ENCODE results near the gene EGFLAM.

DNA sequence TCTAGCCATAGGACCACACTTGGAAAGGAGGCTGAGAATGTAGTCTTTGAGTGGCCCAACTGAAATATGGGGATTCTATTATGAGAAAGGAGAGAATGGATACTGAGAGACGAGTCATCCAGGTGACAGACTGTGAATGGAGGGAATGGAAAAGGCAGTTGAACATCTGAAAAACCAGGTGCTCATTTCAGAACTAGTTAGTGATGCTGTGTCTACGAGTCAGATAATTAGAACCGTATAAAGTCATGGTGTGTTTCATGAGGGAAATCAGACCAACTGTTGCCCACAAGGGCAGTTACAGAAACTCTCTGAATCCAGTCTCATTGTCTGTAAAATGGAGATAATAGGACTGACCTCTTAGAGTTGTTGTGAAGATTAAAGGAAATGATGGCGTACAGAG, 86.5 kb downstream of the EGFLAM start:
- TF ChIP-seq, protein P1, sequence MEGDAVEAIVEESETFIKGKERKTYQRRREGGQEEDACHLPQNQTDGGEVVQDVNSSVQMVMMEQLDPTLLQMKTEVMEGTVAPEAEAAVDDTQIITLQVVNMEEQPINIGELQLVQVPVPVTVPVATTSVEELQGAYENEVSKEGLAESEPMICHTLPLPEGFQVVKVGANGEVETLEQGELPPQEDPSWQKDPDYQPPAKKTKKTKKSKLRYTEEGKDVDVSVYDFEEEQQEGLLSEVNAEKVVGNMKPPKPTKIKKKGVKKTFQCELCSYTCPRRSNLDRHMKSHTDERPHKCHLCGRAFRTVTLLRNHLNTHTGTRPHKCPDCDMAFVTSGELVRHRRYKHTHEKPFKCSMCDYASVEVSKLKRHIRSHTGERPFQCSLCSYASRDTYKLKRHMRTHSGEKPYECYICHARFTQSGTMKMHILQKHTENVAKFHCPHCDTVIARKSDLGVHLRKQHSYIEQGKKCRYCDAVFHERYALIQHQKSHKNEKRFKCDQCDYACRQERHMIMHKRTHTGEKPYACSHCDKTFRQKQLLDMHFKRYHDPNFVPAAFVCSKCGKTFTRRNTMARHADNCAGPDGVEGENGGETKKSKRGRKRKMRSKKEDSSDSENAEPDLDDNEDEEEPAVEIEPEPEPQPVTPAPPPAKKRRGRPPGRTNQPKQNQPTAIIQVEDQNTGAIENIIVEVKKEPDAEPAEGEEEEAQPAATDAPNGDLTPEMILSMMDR (IDR thresholded peaks at IDR 0.05; ENCODE audit: poor library complexity) = no peak
- TF ChIP-seq EZH2 (IDR thresholded peaks at IDR 0.05; ENCODE audit: borderline replicate concordance) (no peak), EZH2phosphoT487 (IDR thresholded peaks at IDR 0.05; ENCODE audit: low read depth, severe bottlenecking, unreplicated experiment) (no peak)
